ENCODE data around the gene ACACB.
A peak's percentile ranks its signal among the peaks of the same experiment; 100 is the strongest.

ACACB gene

DNA sequence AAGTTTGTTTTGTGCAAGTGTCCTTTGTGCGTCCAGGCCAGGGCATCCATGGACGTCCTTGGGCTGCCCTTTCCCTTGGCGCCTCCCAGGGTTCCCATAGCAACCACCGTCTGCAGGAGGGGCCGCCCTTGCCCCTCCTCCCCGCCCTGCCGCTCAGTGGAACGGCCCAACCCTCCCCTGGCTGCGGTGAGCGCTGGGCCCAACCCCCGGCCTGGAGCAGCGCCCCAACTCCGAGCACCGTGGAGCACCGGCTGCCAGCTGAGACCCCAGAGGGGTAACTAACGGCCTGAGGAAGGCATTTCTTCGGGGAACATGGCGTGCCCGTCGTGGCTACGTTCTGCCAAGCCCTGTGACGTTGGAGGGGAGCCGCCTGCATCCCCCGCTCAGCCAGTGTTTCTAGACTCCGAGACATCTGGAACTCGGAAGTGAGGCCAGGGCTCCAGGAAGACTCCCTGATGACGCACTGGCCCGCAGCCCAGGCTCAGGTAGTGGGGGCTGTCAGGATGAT lies 5.3 kb upstream of the ACACB start:
- DNase-seq = peak; percentile 50 to 59

DNA sequence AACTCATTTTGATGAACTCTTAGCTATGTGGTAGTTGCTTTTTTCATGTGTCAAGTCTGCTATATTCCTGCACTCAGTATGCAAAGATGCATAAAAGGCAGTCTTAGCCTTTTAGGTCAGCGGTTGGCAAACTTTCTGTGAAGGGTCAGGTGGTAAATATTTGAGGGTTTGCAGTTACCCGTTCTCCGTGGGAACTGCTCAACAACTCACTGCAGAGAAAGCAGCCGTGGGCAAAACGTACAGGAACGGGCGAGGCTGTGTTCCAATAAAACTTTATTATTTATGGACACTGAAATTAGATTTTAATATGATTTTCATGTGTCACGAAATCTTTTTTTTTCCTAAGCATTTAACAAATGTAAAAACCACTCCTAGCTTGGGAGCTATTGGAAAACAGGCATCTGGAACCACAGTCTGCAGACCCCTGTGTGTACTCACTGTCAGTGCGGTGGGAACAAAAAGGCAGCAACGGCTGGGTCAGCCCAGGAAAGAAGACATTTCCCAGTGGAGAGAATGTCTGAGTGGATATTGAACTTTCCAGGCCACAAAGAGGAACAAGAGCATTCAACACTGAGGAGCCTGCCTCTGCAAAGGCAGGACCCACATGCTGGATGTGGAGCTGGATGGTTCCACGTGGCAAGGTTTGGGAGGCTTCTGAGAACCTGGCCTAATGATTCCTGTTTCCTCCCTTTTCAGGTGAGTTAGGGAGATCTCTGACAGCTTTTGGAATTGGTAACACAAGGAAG lies 3.5 kb upstream of the ACACB start:
- DNase-seq = no peak

DNA sequence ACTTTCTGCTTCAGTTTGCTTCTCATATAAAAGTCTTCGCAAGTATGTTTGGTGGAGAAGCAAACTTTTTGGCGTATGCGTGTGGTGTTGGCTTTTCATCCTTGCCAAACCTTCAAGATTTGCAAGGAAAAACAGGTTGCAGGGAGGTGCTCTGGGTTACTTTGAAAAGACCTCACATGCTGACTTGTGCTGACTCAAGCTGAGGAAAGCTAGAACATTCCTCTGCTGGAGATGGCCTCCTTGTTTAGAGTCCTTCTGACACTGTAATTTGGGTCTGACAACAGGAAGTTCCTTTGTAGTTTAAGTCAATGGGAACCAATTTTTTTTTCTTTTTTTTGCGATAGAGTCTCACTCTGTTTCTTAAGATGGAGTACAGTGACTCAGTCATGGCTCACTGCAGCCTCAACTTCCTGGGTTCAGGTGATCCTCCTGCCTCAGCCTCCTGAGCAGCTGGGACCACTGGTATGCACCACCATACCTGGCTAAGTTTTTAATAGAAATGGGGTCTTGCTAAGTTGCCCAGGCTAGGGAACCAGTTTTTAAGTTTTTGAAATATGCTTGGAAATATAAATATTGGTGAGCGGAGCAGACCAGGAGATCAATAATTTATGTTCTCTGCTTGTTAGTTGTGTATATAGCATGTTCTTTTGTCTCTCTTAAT lies 2.6 kb upstream of the ACACB start:
- DNase-seq = no peak

DNA sequence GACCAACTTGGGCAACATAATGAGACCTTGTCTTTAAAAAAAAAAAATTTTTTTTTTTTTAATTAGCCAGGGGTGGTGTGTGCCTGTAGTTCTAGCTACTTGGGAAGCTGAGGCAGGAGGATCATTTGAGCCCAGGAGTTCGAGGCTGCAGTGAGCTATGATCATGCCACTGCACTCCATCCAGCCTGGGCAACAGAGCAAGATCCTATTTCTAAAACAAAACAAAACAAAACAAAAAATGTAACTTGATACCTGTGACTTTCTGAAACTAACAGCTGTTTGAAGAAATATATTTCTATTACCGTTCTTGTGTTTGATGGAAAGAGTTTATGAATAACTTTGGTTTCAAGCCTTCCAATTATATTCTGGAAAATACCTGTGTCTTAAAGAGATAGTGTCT lies 1.7 kb upstream of the ACACB start:
- no peak for DNase-seq

DNA sequence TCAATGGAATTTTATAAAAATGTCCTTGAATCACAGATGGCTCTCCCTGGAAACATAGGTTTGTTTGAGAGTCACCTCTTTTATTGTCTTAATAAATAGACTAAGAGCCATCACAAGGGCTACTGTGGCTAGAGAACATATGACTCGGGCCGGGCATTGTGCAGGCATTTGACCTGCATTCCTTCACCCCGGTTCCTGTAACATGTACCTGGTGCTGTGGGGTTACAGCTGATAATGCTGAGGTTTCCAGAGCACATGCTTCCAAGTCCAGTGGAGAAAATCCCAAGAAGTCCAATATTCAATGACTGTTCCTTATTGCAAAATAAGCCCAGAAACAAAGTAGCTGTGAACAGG lies 1.0 kb upstream of the ACACB start:
- no peak for DNase-seq

DNA sequence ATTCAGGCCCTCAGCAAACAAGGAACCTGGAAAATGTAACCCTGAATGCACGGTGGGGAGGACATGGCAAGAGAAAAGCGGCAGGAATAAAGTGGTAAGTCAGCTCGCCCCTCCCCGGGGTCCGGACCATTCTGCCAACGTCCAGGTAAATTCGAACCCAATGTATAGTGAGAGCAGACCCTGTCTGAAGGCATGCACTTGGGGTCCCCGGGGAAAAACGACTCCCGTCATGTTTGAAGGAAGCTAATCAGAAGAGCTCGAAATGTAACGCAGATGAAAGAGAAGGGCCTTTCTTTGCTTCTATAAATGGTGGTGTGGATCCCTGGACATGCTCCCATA lies 193 bp downstream of the ACACB start:
- DNase-seq = no peak

DNA sequence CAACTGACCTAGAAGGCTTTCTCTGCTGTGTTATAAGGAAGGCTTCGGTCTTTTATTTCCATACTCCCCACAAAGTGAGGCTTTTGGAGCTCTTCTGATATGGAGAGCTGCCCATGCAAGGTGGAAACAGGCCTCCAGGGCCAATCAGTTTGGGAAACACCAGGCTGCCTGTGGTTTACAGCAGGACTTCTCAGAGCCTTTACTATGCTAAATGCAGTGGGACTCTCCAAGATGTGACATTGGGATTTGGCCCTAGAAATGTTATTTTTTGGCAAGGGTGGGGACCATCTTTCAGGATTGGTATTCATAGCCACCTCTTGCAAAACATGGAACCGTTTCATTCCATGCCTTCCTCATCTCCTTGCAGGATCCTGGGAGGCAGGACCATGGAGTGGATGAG lies 3.7 kb downstream of the ACACB start:
- DNase-seq = no peak

DNA sequence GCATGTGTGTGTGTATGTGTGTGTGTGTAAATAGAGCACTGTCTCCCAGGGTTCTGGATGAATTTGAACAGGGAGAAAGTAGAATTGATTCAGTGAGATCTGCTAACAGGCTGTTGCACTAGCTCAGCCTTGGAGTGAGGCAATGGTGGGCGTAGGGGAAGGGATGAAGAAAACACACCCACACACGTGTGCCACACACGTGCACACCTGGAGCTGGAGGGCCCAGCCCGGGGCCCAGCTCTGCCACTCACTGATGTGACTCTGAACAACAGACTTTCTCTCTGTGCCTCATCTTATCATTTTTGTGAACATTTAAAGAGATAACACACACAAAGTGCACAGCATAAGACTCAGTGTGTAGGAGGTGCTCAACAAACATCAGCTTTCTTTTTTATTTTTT lies 4.2 kb downstream of the ACACB start:
- no peak for DNase-seq

DNA sequence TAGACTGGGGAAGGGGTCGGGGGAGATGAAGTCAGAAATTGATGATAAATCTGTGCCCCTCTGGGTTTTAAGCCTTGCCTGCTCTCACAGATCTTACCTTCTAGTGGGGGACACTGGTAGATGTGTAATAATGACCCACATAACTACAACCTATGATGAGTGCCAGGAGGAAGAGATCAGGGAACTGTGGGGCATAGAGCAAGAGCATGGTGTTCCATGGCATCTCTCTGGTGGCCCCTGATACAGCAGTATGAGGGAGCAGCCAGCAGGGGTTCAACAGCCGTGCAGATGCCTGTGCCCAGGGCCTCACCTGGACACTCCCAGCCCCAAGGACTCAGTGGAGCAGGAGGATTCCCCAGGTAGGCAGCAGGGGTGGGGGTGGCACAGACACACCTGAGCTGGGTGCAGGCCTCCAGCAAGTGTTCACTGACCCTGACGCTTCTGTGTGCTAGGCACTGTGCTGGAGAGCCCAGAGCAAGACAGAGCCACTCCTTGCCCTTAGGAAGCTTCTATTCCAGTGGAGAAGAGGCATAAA lies 5.0 kb downstream of the ACACB start:
- DNase-seq = no peak

DNA sequence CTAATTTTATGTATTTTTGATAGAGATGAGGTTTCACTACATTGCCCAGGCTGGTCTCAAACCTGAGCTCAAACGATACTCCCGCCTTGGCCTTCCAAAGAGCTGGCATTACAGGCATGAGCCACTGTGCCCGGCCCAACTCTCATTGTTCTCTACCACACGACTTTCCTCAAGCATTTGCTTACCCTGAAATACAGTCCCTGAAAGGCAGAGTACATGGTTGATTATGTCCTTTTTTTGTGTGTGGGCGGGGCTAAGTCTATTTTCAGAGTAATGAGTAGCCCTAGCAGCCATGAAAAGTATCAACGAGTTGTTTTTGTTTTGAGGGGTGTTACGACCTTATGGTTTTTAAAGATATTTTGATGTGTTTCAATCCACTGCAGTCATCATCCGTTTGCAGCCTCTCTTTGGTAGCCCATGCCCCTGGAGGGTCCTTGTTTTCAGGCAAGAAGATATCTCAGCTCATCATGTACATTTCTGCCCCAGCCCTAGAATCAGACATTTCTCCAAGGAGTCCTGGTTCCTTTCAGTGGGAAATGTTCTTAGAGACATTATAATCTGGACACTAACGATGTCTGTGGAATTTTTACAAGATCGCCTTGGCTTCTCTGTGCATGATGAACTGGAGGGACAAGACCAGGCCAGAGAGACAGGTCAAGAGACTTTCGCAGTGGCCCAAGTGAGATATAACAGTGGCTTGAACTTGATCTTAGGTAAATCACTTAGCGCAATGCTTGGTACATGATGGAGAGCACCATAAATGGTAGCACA lies 8.7 kb downstream of the ACACB start:
- DNase-seq = no peak

DNA sequence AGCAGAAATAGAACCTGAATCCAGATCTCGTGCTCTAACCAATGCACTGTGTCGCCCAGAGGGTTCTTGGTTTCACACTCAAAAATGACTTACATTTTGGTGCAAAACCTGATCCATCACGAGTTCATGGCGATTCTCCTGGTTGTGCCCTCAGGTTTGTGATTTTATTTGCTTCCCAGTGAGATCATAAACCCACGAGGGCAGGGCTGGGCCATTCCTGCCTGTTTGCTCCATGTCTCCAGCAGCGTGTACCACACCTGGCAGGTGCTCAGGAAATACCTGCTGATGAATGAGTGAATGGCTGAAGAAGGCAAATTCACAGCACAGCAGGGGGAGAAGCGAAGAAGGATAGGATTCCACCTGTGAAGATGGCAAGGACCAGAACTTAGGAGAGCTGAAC lies 9.4 kb downstream of the ACACB start:
- no peak for DNase-seq

DNA sequence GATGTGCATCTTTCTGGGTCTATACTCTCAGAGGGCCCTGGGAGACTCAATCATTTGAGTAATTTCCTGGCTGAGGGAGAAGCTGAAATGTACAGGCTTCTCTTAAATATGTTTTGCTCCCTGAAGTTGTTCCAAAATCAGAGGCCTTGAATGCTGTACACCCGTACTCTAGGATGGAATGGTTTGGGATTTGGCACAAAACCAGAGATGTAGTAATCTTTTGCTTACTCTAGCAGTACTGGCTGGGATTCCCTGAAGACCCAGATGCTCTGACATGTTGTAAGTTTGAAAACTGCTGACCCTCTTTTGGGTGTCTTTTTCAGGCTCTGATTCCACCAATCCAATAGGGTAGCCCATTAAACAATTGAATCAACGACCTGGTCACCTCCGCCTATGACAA lies 10.4 kb downstream of the ACACB start:
- DNase-seq = no peak

DNA sequence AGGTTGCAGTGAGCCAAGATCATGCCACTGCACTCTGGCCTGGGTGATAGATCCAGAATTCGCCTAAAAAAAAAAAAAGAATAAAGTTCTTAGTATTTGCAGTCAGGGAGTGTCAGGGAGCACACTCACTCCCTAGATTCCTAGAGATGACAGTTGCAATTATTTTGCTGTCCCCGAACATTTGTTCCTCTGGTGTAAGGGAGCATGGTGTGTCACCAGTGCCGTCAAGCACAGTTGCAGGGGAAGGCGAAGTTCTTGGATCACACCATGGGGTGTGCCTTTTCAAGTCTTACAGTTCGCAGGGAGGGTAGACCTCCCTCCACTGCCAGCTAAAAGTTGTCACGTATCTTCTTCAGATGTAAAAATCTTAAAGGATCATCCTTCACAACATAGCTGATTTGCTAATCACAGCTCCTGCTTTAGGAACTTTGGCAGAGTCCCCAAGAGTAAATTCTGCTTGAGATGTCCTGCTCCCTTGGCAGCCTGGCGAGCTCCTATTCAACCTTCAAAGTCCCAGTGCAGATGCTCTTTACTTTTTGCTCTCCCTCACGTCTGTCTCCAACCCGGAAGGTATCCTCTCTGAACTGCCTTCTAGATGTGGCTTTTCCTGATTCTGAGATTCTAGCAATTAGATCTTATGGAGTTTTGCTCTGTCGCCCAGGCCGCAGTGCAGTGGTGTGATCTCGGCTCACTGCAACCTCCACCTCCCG lies 11.3 kb downstream of the ACACB start:
- DNase-seq = no peak

DNA sequence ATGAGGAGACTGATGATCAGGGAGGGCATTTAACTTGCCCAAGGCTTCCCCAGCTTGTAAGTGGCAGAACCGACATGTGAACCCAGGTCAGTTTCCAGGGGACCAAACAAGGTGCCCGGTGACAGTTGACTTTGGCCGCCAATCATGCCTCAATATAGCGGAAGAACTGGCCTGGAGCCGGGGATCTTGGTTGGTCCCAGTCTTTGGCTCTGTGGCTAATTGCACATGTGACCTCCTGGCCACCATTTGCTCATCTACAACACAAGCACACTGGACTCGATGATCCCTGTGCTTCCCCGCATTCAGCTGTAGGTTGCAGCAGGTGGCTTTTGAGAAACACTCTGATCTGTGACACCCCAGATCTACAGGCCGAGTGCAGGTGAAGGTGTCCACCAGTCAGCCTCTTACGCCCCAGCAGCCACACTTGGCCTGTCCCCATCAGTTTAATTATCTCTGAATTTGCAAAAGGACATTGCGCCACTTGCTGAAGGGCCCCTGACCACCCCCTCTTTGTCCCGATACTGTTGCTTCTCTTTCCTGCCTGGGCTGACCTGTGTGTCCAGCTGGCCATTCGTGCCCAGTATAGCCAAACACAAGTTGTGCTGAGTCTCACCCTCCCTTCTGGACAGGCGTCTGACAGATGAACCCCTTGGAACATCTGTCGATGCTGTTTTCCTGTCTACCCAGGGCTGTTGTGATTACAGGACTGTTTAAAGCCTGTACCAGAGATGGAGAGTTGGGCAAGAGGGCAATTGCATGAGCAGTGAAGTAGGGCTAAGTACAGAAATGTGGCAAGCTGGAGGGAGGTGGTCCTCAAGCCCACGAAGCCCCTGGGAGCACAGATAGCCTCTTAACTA lies 14.1 kb downstream of the ACACB start:
- DNase-seq = no peak

DNA sequence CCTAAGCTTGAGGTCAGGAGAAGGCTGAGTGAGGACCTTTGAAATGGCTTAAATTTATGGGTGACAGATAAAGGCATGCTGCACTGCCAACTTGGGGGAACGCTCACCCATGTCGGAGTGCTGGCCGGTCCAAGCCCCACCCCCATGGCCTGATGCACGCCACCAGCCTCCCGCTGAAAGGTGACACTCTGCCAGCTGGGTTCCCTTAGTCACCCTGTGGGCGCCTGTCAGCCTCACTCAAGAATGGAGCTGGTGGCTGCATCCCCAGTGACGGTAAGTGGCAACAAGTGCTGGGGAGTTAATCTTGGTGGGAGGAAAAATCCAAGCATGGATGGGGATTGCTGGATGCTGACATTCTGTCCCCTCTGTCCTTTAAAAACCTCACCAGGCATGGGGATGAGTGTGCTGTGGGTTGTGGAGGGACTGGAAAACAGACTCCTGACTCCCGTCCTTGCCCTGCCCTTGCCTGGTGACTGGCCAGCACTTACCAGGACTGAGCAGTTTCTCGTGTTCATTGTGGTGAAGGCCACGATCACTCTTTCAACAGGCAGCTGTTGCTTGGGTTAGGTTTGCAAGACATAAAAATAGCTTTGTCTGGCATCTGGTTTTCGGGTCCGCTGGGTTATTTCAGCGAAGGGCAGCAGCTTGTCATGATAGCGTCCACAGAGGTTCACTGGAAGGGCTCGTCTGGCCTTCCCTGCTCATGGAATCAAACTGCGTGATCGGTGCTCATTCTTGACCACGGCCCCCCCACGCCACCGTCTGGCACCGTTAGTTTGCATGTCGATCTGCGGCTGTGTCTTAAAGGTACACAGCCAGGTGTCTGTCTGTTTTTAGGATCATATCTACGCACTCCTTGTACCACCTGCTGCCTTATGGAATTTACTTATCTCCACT lies 15.0 kb downstream of the ACACB start:
- DNase-seq = no peak

DNA sequence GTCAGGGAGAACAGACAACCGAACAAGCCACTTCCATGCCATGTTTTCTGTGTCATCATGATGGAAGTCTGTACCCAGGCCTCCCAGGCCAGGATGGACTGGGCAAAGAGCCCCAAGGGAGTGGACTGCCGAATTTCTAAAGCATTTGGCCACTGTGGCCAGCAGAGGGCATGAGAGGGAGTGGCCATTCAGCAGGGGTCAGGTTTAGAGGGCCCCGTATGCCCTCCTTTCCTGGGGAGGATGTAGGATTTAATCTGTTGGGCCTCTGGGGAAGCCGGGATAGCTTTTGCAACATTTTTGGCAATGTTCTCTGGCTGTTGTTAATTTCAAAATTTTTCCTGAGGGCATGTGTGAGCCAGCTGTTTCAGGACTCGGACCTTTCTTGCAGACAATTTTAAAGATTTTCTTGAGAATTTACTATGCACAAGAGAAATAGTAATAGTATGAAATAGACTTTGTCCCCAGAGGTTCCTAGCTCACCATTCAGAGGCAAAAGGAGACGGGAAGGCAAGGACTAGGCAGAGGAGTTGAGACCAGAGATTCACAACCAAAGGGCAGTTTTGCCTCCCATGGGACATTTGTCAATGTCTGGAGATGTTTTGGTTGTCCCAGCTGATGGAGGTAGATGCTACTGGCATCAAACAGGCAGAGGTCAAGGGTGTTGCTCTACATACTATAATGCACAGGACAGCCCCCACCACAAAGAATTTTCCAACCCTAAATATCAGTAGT lies 18.0 kb downstream of the ACACB start:
- DNase-seq = no peak

DNA sequence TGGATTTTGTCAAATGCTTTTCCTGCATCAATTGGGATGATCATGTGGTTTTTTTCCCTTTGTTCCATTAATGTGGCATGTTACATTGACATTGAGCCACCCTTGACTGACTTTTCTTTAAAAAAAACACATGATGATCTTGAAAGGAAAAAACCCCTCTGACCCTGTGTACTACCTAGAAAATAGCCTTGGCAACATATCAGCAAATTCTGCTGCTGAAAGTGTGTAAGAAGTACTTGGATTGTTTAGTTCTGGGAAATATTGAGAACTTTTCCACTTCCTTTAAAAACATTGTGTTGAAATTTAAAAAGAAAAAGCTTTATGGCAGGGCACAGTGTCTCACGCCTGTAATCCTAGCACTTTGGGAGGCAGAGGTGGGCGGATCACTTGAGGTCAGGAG lies 20.7 kb downstream of the ACACB start:
- no peak for DNase-seq

DNA sequence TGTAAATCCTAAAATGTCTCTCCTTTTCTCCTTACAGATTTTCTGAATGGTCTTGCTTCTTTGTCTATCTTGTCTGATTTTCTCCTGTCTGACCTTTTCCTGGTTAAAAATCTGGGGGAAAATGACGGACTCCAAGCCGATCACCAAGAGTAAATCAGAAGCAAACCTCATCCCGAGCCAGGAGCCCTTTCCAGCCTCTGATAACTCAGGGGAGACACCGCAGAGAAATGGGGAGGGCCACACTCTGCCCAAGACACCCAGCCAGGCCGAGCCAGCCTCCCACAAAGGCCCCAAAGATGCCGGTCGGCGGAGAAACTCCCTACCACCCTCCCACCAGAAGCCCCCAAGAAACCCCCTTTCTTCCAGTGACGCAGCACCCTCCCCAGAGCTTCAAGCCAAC lies 23.0 kb downstream of the ACACB start:
- DNase-seq = no peak

DNA sequence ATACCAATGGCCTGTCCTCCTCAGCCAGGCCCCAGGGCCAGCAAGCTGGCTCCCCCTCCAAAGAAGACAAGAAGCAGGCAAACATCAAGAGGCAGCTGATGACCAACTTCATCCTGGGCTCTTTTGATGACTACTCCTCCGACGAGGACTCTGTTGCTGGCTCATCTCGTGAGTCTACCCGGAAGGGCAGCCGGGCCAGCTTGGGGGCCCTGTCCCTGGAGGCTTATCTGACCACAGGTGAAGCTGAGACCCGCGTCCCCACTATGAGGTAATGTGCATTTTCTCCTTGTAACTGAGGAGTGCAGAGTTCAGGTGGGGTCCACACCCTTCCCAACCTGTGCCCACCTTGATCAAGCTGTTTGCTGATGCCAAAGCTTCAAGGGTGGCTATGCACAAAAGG lies 23.4 kb downstream of the ACACB start:
- DNase-seq = no peak

DNA sequence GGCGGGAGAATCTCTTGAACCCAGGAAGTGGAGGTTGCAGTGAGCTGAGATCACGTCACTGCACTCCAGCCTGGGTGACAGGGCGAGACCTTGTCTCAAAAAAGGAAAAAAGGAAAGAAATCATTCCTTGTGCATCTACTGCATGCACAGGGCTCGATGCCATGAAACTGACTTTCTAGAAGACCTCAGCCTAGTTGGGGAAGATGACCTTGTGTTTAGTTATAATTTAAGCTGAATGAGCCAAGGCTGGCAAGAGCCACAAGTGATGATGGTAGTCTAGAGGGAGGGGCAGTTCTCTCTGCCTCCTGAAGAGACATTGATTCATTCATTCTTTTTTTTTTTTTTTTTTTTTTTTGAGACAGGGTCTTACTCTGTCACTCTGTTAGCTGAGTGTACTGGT lies 24.2 kb downstream of the ACACB start:
- DNase-seq = no peak
